Cardiac muscle cell (in vitro differentiated cells and primary cell): ENCODE data around the gene UCP2. TPM values are rescaled to one million over a fixed set of nuclear protein-coding genes. Genes with fewer than 3 reads are reported as not detected.

ENCODE experiments used
- DNase-seq, 2 donors: peaks; one replicate each; pipeline versions ENCODE4 v3.0.0 to v3.0.0-alpha.2; 2010 to 2017; ENCODE audit warnings: low read depth in 1 of 2, low spot score in 1 of 2
- H3K27ac ChIP-seq: fragments of 200-600 bp; sonication (generic); 2 replicates; pipeline ENCODE4 v1.5.1; 2016
- H3K27me3 ChIP-seq: fragments of 200-600 bp; sonication (generic); 2 replicates; pipeline ENCODE4 v1.6.0; 2016; ENCODE audit warnings: control low read depth
- H3K36me3 ChIP-seq: fragments of 200-600 bp; sonication (generic); 2 replicates; pipeline ENCODE4 v1.5.1; 2016; ENCODE audit warnings: control low read depth
- H3K4me1 ChIP-seq: fragments of 200-600 bp; sonication (generic); 2 replicates; pipeline ENCODE4 v1.8.1; 2017; ENCODE audit warnings: low read depth, mild to moderate bottlenecking, mixed run types
- H3K4me3 ChIP-seq: fragments of 200-600 bp; sonication (generic); 2 replicates; pipeline ENCODE4 v1.5.1; 2016; ENCODE audit warnings: mild to moderate bottlenecking
- H3K9me3 ChIP-seq: fragments of 200-600 bp; sonication (generic); 2 replicates; pipeline ENCODE4 v1.5.1; 2017; ENCODE audit warnings: low read depth, mild to moderate bottlenecking, control low read depth
- polyA plus RNA-seq: library from polyadenylated mRNA; unstranded; fragments of >200 nt; fragmentation: Nextera tagmentation; extraction: Ambion mirVana; gene quantifications from 2 replicates; pipeline ENCODE4 v1.2.1, GENCODE V29; 2016
- total RNA-seq: library from RNA; depleted of rRNA; stranded (reverse); fragments of >200 nt; gene quantifications from 2 replicates; pipeline ENCODE4 v1.2.3, GENCODE V29; 2016
- TF ChIP-seq, protein P1 (sequence below): IDR thresholded peaks from 2 replicates; pipeline ENCODE4 v1.5.1; 2012; ENCODE audit warnings: low read depth, mild to moderate bottlenecking, low read length

UCP2 gene
- total and polyA plus RNA-seq, 2 experiments from 2014 or later = 25.9 to 34.8 TPM

DNA sequence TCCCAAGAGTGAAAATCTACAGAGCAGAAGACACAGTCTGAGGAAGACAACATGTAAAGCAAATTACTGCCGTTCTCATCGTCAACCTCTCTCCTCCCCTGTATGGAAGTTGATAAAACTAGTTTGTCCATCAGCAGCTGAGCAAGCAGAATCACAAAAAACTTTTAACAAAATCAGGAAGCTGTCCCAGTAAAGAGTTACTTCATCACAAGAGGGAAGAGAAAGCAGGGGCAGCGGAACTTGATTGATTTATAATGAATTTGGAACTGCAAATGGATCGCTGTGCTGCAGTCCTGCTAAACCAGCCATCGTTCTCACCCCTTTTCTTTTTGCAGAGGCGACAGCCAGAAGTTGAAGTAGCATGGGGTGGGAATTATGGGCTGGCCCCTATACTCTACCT, 39.9 kb upstream of the UCP2 start:
- Histone ChIP-seq H3K27me3 (no peaks in the 10 kb centered on the region), H3K4me1 (peaks cover 13% of the 10 kb centered on the region), H3K9me3 (no peaks in the 10 kb centered on the region), H3K27ac (no peak overlapping the region), H3K36me3 (no peaks in the 10 kb centered on the region), H3K4me3 (no peak overlapping the region)
- no peak for DNase-seq
- TF ChIP-seq, protein P1, sequence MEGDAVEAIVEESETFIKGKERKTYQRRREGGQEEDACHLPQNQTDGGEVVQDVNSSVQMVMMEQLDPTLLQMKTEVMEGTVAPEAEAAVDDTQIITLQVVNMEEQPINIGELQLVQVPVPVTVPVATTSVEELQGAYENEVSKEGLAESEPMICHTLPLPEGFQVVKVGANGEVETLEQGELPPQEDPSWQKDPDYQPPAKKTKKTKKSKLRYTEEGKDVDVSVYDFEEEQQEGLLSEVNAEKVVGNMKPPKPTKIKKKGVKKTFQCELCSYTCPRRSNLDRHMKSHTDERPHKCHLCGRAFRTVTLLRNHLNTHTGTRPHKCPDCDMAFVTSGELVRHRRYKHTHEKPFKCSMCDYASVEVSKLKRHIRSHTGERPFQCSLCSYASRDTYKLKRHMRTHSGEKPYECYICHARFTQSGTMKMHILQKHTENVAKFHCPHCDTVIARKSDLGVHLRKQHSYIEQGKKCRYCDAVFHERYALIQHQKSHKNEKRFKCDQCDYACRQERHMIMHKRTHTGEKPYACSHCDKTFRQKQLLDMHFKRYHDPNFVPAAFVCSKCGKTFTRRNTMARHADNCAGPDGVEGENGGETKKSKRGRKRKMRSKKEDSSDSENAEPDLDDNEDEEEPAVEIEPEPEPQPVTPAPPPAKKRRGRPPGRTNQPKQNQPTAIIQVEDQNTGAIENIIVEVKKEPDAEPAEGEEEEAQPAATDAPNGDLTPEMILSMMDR = no peak

DNA sequence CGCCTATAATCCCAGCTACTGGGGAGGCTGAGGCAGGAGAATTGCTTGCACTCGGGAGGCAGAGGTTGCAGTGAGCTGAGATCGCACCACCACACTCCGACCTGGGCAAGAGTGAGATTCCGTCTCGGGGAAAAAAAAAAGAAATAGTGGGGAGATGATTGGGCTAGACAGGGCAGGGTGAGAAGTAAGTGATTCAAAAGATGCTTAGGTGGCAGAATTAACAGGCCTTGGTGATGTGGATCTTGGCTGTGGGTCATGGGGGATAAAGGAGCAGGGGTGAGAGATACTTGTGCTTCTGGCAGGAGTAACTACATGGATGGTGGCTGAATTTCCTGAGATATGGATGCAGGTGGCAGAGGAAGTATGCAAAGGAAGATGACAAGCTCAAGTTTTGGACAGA, 39.4 kb upstream of the UCP2 start:
- H3K4me3 ChIP-seq = no peak overlapping the region
- H3K27me3 ChIP-seq = no peaks in the 10 kb centered on the region
- H3K9me3 ChIP-seq = no peaks in the 10 kb centered on the region
- TF ChIP-seq, protein P1 = no peak
- peaks cover 13% of the 10 kb centered on the region for H3K4me1 ChIP-seq
- no peaks in the 10 kb centered on the region for H3K36me3 ChIP-seq
- DNase-seq = no peak
- no peak overlapping the region for H3K27ac ChIP-seq

DNA sequence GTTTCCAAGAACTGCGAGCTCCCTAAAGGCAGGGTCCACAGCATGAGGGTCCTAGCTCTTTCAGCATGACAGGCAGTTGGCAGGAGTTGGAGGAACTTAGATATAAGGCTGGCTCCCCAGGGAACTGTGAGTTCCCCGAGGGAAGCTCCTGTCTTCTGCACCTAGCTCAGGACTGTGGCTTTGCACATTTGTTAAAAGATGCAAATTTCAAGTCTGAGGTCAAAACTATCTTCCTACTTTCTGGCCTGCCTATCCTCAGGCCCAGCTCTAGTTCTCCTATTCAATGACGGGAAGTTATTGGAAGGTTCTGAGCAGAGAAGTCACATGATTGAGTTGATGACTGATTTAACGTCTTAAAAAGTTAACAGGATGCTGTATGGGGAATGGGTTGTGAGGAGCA, 37.9 kb upstream of the UCP2 start:
- no peaks in the 10 kb centered on the region for H3K9me3 ChIP-seq
- no peak for DNase-seq
- no peaks in the 10 kb centered on the region for H3K36me3 ChIP-seq
- no peaks in the 10 kb centered on the region for H3K27me3 ChIP-seq
- H3K4me1 ChIP-seq = peaks cover 13% of the 10 kb centered on the region
- TF ChIP-seq, protein P1 = no peak
- no peak overlapping the region for H3K27ac ChIP-seq
- H3K4me3 ChIP-seq = no peak overlapping the region

DNA sequence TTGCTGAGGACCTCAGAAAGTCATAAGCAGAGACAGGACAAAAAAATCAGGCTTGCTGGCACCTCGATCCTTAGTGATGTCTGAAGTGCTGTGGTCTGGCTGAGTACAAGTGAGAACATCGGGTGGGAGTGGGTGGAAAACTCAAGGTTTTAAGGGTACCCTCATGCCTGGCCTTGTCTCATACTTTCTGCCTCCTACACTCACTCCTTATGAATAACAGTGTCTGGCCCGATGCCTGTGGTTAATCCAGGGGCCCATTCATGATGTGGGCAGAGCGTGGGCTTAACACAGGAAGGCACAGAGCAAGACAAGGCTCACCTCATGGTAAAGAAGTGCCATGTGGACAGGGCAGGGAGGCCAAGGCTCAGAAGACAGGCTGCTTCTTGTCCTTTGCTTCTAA, 37.2 kb upstream of the UCP2 start:
- TF ChIP-seq, protein P1 = no peak
- H3K27me3 ChIP-seq = no peaks in the 10 kb centered on the region
- peaks cover 13% of the 10 kb centered on the region for H3K4me1 ChIP-seq
- no peak overlapping the region for H3K27ac ChIP-seq
- H3K4me3 ChIP-seq = no peak overlapping the region
- no peaks in the 10 kb centered on the region for H3K36me3 ChIP-seq
- no peak for DNase-seq
- no peaks in the 10 kb centered on the region for H3K9me3 ChIP-seq

DNA sequence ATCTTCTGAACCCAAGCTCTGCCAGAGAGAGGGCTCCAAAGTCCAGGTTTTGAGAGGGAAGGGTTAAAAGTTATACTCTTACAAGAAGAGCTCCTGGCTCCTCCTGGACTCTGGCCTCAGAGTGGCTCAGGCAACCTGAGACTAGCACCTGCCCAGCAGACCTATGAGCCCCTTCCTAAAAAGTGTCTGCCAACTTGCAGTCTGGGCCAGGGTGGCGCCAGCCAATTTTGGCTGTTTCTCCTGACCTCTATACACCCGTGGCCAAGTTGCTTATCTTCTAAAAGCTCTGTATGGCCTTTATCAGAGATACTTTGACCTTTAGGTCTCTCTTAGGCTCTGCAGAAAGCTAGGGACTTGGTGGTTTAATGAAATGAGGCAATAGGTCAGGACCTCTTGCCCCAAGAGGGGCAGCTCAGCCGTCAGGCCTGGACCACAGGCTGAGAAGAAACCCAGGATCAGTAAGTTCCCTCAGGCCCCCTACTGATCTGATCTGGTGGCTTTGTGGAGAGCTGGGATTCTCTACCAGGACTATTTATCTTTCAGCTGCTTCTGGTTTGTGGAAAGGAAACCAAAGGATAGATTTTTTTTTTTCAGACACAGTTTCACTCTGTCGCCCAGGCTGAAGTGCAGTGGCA, 36.6 kb upstream of the UCP2 start:
- Histone ChIP-seq H3K36me3 (no peaks in the 10 kb centered on the region), H3K27ac (peak overlapping the region; percentile 25), H3K27me3 (no peaks in the 10 kb centered on the region), H3K9me3 (no peaks in the 10 kb centered on the region), H3K4me3 (no peak overlapping the region), H3K4me1 (peaks cover 13% of the 10 kb centered on the region)
- TF ChIP-seq, protein P1 = no peak
- DNase-seq = no peak
